GM21619 (cell line): Measurements from ENCODE around the gene HRH2.

Experiments used
- ATAC-seq: cut with Tn5 transposase; IDR thresholded peaks from one replicate; pipeline ENCODE4 v1.9.1; 2021; ENCODE audit not compliant: unreplicated experiment

The HRH2 gene

GRCh38 chr5:175690586-175690985 is 32.7 kb downstream of the HRH2 start:
- ATAC-seq = no peak

DNA sequence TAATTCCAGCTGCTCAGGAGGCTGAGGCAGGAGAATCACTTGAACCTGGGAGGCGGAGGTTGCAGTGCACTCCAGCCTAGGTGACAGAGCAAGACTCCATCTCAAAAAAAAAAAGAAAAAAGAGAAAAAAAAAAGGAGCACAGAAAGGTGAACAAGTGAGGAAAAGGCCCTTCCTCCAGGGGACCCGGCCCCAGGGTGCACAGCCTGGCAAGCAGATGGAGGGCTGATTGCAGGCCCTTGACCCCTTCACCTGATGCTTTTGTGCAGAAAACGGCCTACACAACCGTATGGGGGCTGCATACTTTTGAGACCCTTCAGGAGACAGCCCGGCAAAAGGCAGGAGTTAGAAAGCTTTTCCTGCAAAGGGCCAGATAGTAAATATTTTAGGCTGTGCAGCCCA is 33.9 kb downstream of the HRH2 start:
- ATAC-seq = no peak

DNA sequence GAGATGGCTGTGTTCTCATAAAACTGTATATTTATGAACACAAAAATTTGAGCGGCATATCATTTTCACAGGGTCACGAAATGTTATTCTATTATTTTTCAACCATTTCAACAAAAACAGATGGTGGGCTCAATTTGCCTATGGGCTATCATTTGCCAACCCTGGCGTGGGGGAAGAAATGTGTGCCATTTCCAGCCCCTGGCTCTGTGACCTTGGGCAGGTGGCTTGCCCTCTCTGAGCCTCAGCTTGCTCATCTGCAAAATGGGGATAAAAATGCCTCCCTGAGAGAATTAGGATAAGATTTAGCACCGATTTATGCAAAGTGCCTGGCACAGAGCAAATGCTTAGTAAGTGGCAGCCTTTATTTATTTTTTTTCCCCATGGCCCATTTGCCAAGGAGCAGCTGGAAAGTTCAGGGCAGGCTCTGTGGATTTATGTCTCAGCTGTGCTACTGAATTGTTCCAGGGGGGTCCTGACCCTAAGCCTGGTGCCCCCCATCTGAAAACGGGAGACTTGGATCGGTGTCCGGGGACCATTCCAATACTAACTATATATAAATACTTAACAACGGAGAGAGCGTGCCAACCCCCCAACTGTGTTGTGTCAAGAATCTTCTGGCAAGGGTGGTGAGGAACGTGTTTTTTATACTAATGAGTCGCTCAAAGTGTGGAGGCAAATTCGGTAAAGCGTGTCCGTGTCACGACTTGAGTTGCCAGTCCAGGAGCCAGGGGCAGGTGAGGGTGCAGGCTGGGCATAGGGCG is 34.5 kb downstream of the HRH2 start:
- no peak for ATAC-seq

DNA sequence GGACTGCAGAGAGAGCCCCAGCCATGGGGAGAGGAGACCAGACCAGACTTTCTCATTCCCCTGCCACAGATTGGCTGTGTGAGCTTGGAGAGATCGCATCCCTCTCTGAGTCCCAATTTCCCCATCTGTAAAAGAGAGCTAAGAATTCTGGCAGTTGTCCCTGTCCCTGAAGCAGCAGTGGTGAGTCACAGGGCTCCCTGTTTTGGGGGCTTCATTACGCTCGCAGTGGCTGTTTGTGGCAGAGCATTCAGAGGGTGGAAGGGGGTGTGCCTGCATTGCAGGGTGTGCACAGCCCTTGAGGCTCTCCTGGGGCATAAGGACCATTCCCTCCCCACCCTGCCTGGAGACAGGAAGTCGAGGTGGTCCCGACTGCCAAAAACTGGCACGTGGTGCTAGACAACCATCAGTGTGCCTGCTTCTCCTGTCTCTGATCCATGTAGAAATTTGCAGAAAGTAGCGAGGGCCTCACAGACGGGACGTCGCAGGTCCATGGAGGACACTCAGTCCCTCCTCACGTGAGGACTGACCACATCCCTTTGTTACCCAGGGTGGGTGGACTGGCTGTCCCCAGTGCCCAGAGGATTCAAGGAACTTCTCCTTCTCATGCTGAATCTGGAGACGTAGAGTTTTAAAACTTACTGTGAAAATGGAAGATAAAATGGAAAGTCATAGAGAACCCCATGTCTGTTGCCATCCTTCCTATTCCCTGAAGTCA is 35.3 kb downstream of the HRH2 start:
- ATAC-seq = no peak

- no peak for ATAC-seq
Measured at GRCh38 chr5:175693741-175694140, 35.9 kb downstream of the HRH2 start.

GRCh38 chr5:175694371-175695160 is 36.7 kb downstream of the HRH2 start:
- ATAC-seq = no peak

DNA sequence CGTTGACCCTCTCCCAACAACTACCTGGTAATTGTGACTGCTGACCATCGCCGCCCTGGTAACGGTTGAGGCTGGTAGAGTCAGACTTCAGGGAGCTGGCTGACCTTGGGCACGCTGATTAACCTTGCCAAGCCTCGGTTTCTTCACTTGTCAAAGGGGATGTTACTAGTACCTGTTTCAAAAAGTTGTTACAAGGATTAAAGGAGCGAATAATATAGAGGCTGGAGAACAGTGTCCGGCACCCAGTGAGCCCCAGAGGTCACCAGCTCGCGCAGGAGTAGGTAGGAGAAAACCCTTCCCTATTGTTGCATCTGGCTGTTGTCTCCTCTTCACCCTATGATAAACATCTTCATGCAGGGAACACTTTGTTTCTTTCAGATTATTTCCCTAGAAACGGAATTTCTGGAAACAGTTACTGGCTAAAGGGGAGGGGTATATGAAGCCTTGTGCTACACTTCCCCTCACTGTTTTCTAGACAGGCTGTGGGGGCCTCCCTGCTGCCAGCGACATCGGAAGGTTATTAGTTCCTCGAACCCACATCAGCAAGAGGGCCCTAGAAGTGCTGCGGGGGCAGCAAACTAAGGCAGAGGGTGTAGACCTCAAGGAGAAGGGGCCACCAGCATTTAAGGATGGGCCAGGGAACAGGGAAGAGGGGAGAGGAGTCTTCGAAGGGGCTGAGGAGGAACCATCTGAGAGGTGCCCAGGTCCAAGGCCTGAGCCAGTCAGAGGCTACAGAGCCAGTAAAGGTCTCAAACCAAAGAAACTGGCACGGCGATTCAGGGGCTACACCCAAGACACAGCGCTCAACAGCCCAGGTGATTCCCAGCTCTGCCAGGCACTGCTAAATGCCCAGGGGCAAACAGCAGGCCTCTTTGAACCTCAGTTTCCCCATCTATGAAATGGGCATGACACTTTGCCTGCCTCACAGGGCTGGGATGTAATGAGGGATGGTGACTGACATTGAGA is 37.6 kb downstream of the HRH2 start:
- no peak for ATAC-seq

DNA sequence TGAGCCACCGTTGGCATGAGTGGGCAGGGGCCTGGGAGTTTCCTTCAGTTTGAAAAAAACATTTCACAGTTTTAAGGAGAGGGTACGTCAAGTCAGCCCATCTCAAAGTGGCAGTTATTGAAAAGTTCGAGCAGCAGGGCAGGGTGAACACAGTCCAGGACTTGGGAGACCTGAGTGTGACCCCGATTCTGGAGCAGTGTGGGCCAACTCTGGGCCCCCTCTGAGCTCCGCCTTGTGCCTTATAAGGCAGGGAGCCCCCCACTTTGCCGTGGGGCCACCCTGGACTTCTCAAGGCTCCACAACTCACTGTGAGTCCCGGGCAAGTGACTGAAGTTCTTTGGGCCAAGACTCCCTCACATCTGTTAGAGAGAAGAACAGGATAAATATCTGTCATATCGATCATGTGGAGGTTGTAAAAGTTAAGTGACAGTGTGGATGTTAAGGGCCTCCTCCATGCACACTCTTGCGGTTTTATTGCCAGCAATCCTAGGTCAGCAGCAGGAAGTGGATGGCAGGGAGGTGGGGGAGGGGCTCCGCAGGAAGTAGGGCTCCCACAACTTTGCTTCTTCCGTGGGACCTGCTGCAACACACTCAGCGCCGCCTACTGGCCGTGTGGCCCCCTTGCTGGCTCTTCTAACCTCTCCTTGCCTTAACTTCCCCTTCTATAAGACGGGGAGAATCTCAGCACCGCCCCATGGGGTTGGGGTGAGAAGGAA is 38.4 kb downstream of the HRH2 start:
- no peak for ATAC-seq

GRCh38 chr5:175696855-175697198 is 39.0 kb downstream of the HRH2 start:
- ATAC-seq = no peak

DNA sequence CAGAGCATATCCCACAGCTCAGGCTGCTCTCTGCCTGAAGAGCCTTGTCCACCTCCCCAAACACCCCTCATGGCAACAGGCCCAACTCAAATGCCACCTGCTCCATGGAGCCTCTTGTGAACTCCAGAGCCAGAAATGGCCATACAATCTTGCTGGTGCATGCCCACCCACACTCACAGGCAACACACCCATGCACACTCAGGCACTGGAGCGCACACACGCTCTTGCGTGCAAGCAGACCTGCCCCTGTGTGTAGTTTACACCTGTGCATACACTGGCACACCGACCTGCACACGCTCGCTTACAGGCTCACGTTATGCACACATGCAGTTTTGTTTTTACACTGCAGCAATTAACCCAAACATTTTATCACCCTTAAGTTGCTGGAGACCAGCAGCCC is 40.0 kb downstream of the HRH2 start:
- ATAC-seq = no peak

GRCh38 chr5:175698401-175699115 is 40.7 kb downstream of the HRH2 start:
- no peak for ATAC-seq

- ATAC-seq = no peak
Measured at GRCh38 chr5:175700991-175701390, 43.1 kb downstream of the HRH2 start.

- ATAC-seq = no peak
Measured at GRCh38 chr5:175701797-175702196, 43.9 kb downstream of the HRH2 start.

- no peak for ATAC-seq
Measured at GRCh38 chr5:175706499-175706898, 48.6 kb downstream of the HRH2 start.

DNA sequence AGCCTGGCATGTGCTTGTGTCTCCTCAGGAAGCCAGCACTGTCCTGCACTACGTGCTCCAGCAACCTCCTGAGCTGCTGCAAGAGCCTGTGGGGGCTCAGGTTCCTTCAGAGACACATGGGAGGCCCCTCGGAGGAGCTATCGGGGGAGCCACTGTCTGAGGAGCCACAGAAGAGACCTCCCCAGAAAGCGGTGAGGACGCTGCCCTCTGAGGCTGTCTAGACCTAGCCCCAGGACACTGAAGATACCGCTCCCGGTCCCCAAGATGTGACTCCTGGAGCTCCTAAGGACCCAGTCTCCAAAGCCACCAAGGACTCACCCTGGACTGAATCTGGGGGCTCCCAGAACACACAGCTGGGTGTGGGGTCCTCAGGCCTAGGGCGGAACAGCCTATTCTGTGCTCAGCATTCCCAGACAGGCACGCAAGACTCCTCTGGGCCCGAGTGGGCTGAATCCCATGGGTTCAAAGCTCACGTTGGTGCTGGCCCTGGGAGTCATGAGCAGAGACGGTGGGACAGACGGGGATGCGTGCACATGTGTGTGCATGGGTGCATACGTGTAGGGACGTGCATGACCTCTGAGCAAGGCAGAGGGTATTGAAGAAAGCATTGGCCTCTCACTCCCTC is 50.0 kb downstream of the HRH2 start:
- ATAC-seq = no peak

GRCh38 chr5:175709276-175709781 is 51.5 kb downstream of the HRH2 start:
- ATAC-seq = no peak

GRCh38 chr5:175710326-175710725 is 52.5 kb downstream of the HRH2 start:
- no peak for ATAC-seq

DNA sequence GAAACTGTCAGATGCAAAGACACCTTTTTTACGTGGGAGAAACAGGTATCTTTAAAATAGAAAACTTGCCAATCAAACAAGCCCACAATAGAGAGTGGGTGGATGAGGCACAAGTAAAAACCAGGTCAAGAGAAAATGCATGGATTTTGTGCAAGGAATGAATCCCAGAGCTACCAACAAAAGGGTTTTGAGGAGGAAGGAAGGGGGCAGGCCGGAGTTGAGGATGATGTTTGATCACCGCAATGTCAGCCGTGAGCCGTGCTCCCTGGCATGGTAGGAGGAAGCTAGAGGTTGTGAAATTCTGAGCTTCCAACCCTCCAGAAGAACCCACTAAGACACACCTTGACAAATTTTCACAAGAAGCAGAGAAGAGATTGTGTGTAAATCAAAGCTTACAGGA is 53.2 kb downstream of the HRH2 start:
- no peak for ATAC-seq
